ENCODE measurements around the gene PPP1R12B.
"Not testable (repeated sequence)": the region's sequence is repeated elsewhere in the genome, so short reads cannot be mapped to it uniquely, and the experiment has no call there.

Gene PPP1R12B

DNA sequence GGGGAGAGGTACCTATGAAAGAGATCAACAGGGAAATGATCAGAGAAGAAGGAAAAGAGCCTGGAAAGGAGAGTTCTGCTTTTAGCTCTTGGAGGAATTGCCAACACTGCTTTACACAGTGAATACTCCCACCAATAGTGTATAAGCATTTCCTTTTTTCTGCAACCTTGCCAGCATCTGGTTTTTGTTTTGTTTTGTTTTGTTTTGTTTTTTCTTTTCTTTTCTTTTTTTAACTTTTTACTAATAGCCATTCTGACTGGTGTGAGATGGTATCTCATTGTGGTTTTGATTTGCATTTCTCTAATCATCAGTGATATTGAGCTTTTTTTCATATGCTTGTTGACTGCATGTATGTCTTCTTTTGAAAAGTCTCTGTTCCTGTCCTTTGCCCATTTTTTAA lies 165.4 kb downstream of the PPP1R12B start:
- H3K27ac ChIP-seq (replicated peaks; ENCODE audit: low read length); H3K79me1 ChIP-seq (ENCODE audit: low read depth, low read length); H2BK12ac ChIP-seq (ENCODE audit: low read length); H3K27me3 ChIP-seq (ENCODE audit: control insufficient read depth in 3 of 3, insufficient read depth in 3 of 3, low read depth in 1 of 3, low read length in 3 of 3); H3K4me1 ChIP-seq (ENCODE audit: control insufficient read depth in 2 of 2, insufficient read depth in 1 of 2, low read depth in 1 of 2, low read length in 2 of 2); H2BK120ac ChIP-seq (ENCODE audit: low read depth, low read length); H2AFZ ChIP-seq (ENCODE audit: low read length); DNase-seq (ENCODE audit: low spot score); H3K14ac ChIP-seq (ENCODE audit: low read length); H3K4ac ChIP-seq (ENCODE audit: low read length); H3K9me3 ChIP-seq (replicated peaks in 1 of 2; ENCODE audit: control insufficient read depth in 2 of 2, insufficient read depth in 1 of 2, low read depth in 1 of 2, low read length in 2 of 2); H2AK5ac ChIP-seq (ENCODE audit: low read depth, low read length); H3K9ac ChIP-seq (ENCODE audit: low read depth, low read length, poor library complexity); H3K36me3 ChIP-seq (replicated peaks in 1 of 2; ENCODE audit: control insufficient read depth in 2 of 2, insufficient read depth in 2 of 2, low read length in 2 of 2); H3K23ac ChIP-seq (ENCODE audit: low read depth, low read length, poor library complexity); H3K4me3 ChIP-seq (ENCODE audit: low read length in 2 of 2); H3K4me2 ChIP-seq (ENCODE audit: insufficient read depth, low read length, poor library complexity, severe bottlenecking); H2BK15ac ChIP-seq (ENCODE audit: low read length); H4K91ac ChIP-seq (ENCODE audit: low read depth, low read length, poor library complexity); H3K18ac ChIP-seq (ENCODE audit: low read length); H2BK5ac ChIP-seq (ENCODE audit: low read length); H4K8ac ChIP-seq (ENCODE audit: low read depth, low read length): not testable (repeated sequence)

DNA sequence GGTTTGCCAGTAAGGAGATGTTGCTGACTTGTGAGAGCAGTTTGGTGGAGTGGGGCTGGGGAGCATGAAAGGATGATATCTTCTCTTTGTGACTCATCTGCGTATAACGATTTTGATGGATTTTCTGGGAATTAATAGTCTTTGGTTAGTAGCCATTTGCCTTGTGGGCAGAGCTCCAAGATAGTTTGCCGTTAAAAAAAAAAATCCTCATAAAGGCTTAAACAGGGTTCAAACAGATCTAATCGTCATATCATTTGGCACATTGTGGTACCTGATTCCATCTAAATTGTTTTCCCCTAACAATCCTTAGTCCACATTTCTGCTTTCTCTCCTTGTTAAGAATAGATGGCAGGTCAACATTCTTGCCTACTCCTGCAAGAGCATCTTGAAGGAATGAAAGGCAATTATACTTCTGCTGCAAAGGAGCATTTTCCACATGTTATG lies 168.0 kb downstream of the PPP1R12B start:
- Histone ChIP-seq H3K4me1 (ENCODE audit: control insufficient read depth in 2 of 2, insufficient read depth in 1 of 2, low read depth in 1 of 2, low read length in 2 of 2) (no peaks in the 10 kb centered on the region), H3K23ac (ENCODE audit: low read depth, low read length, poor library complexity) (no peak overlapping the region), H2AK5ac (ENCODE audit: low read depth, low read length) (no peak overlapping the region), H3K4ac (ENCODE audit: low read length) (no peak overlapping the region), H3K4me2 (ENCODE audit: insufficient read depth, low read length, poor library complexity, severe bottlenecking) (no peak overlapping the region), H3K27me3 (ENCODE audit: control insufficient read depth in 3 of 3, insufficient read depth in 3 of 3, low read depth in 1 of 3, low read length in 3 of 3) (no peaks in the 10 kb centered on the region), H2BK120ac (ENCODE audit: low read depth, low read length) (no peak overlapping the region), H3K4me3 (ENCODE audit: low read length in 2 of 2) (no peak overlapping the region), H2AFZ (ENCODE audit: low read length) (no peak overlapping the region), H3K27ac (replicated peaks; ENCODE audit: low read length) (no peak overlapping the region), H3K9me3 (replicated peaks in 1 of 2; ENCODE audit: control insufficient read depth in 2 of 2, insufficient read depth in 1 of 2, low read depth in 1 of 2, low read length in 2 of 2) (no peaks in the 10 kb centered on the region), H3K9ac (ENCODE audit: low read depth, low read length, poor library complexity) (no peak overlapping the region), H3K18ac (ENCODE audit: low read length) (no peak overlapping the region), H3K79me1 (ENCODE audit: low read depth, low read length) (no peaks in the 10 kb centered on the region), H3K14ac (ENCODE audit: low read length) (no peak overlapping the region), H4K8ac (ENCODE audit: low read depth, low read length) (no peak overlapping the region), H2BK5ac (ENCODE audit: low read length) (no peak overlapping the region), H2BK15ac (ENCODE audit: low read length) (no peak overlapping the region), H4K91ac (ENCODE audit: low read depth, low read length, poor library complexity) (no peak overlapping the region), H2BK12ac (ENCODE audit: low read length) (no peak overlapping the region), H3K36me3 (replicated peaks in 1 of 2; ENCODE audit: control insufficient read depth in 2 of 2, insufficient read depth in 2 of 2, low read length in 2 of 2) (no peaks in the 10 kb centered on the region)
- no CpG with 5 or more reads among the region's 4 CpGs for WGBS, 2 donors (ENCODE audit: extremely low coverage in 2 of 2, insufficient read length in 2 of 2, insufficient replicate concordance in 1 of 2)
- no peak for DNase-seq (ENCODE audit: low spot score)

DNA sequence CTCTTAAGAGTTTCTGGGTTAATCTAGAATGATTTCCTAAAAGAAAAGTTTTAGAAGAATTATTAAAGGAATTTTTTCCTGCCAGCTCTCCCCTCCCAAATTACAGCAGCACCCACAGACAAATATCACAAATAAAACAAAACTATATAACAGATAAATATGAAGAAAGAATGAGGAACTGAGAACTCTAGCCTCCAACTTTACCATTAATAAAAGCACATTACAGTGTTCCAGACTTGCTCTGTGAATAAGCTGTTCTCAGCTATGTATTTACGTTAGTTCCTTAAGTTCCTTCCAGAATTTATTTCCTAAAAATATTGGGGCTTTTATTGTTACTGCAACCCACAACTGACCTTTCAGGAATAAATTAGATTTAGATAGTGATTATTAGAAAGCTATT lies 168.6 kb downstream of the PPP1R12B start:
- WGBS, 2 donors (ENCODE audit: extremely low coverage in 2 of 2, insufficient read length in 2 of 2, insufficient replicate concordance in 1 of 2) = no CpG with 5 or more reads among the region's 1 CpG
- H3K4me2 ChIP-seq (ENCODE audit: insufficient read depth, low read length, poor library complexity, severe bottlenecking); H3K27me3 ChIP-seq (ENCODE audit: control insufficient read depth in 3 of 3, insufficient read depth in 3 of 3, low read depth in 1 of 3, low read length in 3 of 3); H3K27ac ChIP-seq (replicated peaks; ENCODE audit: low read length); H3K4me1 ChIP-seq (ENCODE audit: control insufficient read depth in 2 of 2, insufficient read depth in 1 of 2, low read depth in 1 of 2, low read length in 2 of 2); H2AK5ac ChIP-seq (ENCODE audit: low read depth, low read length); DNase-seq (ENCODE audit: low spot score); H3K4ac ChIP-seq (ENCODE audit: low read length); H3K79me1 ChIP-seq (ENCODE audit: low read depth, low read length); H2BK120ac ChIP-seq (ENCODE audit: low read depth, low read length); H3K9me3 ChIP-seq (replicated peaks in 1 of 2; ENCODE audit: control insufficient read depth in 2 of 2, insufficient read depth in 1 of 2, low read depth in 1 of 2, low read length in 2 of 2); H4K8ac ChIP-seq (ENCODE audit: low read depth, low read length); H2BK15ac ChIP-seq (ENCODE audit: low read length); H3K23ac ChIP-seq (ENCODE audit: low read depth, low read length, poor library complexity); H2BK5ac ChIP-seq (ENCODE audit: low read length); H2BK12ac ChIP-seq (ENCODE audit: low read length); H3K18ac ChIP-seq (ENCODE audit: low read length); H2AFZ ChIP-seq (ENCODE audit: low read length); H3K4me3 ChIP-seq (ENCODE audit: low read length in 2 of 2); H3K14ac ChIP-seq (ENCODE audit: low read length); H3K36me3 ChIP-seq (replicated peaks in 1 of 2; ENCODE audit: control insufficient read depth in 2 of 2, insufficient read depth in 2 of 2, low read length in 2 of 2); H4K91ac ChIP-seq (ENCODE audit: low read depth, low read length, poor library complexity); H3K9ac ChIP-seq (ENCODE audit: low read depth, low read length, poor library complexity): not testable (repeated sequence)

DNA sequence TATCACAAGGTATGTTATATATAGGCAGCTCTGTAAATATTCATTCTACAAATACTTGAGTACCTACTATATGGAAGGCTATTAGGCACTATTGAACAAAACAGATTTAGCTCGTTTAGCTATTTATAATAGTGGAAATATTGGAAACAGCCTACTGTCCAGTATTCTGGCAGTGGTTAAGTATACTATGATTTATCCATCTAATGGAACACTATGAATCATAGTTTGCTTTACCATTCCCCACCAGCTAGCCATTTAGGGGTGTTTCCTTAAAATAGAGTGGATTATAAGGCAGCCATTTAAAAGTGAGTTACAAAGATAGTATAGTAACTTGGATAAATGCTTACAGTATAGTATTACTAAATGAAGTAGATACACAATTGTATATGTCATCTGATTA lies 169.7 kb downstream of the PPP1R12B start:
- not testable (repeated sequence) for H3K9me3 ChIP-seq (replicated peaks in 1 of 2; ENCODE audit: control insufficient read depth in 2 of 2, insufficient read depth in 1 of 2, low read depth in 1 of 2, low read length in 2 of 2); H3K14ac ChIP-seq (ENCODE audit: low read length); H3K4me3 ChIP-seq (ENCODE audit: low read length in 2 of 2); H3K27me3 ChIP-seq (ENCODE audit: control insufficient read depth in 3 of 3, insufficient read depth in 3 of 3, low read depth in 1 of 3, low read length in 3 of 3); H3K36me3 ChIP-seq (replicated peaks in 1 of 2; ENCODE audit: control insufficient read depth in 2 of 2, insufficient read depth in 2 of 2, low read length in 2 of 2); H3K23ac ChIP-seq (ENCODE audit: low read depth, low read length, poor library complexity); H3K4ac ChIP-seq (ENCODE audit: low read length); H3K9ac ChIP-seq (ENCODE audit: low read depth, low read length, poor library complexity); H2BK120ac ChIP-seq (ENCODE audit: low read depth, low read length); H2BK12ac ChIP-seq (ENCODE audit: low read length); H2BK15ac ChIP-seq (ENCODE audit: low read length); H4K8ac ChIP-seq (ENCODE audit: low read depth, low read length); H4K91ac ChIP-seq (ENCODE audit: low read depth, low read length, poor library complexity); H2AK5ac ChIP-seq (ENCODE audit: low read depth, low read length); H2AFZ ChIP-seq (ENCODE audit: low read length); H3K18ac ChIP-seq (ENCODE audit: low read length); H3K4me2 ChIP-seq (ENCODE audit: insufficient read depth, low read length, poor library complexity, severe bottlenecking); H3K27ac ChIP-seq (replicated peaks; ENCODE audit: low read length); DNase-seq (ENCODE audit: low spot score); H3K79me1 ChIP-seq (ENCODE audit: low read depth, low read length); H2BK5ac ChIP-seq (ENCODE audit: low read length); H3K4me1 ChIP-seq (ENCODE audit: control insufficient read depth in 2 of 2, insufficient read depth in 1 of 2, low read depth in 1 of 2, low read length in 2 of 2)
- no CpG with 5 or more reads among the region's 1 CpG for WGBS, 2 donors (ENCODE audit: extremely low coverage in 2 of 2, insufficient read length in 2 of 2, insufficient replicate concordance in 1 of 2)

All from neuronal stem cell (in vitro differentiated cells).